Non-pigmented ciliary epithelial cell (primary cell): Measurements from ENCODE around the gene SSBP2.
"Not testable (repeated sequence)": the region's sequence is repeated elsewhere in the genome, so short reads cannot be mapped to it uniquely, and the experiment has no call there.

Experiments used
- DNase-seq: peaks from one replicate; pipeline ENCODE4 v3.0.0-alpha.2; 2010; ENCODE audit warnings: low read depth

The SSBP2 gene

DNA sequence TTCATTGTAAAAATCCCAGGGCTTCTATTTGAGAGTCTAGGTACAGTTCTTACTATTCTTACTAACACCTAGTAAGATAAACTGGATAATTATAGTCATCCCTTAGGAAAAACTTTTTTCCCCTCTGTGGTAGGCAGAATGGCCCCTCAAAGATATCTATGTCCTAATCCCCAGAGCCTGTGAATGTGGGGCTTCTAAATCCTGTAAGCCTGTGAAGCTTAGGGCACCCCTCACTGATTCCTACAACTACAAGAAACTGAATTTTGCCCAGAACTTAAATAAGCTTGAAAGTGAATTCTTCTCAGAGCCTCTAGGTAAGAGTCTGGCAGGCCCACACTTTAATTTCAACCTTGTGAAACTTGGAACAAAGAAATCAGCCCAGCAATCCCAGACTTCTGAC, 226.9 kb downstream of the SSBP2 start:
- no peak for DNase-seq

DNA sequence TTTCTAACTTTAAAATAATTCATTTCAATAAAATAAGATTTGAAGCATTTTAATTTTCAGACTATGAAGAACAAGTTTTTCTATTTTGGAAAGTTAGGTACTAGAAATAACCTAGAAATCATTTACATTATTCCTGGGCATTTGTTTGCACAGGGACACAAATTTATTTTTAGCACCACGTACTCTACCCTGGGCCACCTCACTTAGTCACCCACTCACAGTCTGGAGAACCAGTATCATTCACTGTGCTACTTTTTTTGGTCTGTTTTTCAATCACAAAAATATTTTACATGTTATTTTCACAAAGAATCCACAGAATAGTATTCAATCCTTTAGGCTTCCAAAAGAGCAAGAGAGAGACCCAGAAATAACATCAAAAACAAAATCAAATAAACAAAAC, 228.3 kb downstream of the SSBP2 start:
- DNase-seq: no peak

DNA sequence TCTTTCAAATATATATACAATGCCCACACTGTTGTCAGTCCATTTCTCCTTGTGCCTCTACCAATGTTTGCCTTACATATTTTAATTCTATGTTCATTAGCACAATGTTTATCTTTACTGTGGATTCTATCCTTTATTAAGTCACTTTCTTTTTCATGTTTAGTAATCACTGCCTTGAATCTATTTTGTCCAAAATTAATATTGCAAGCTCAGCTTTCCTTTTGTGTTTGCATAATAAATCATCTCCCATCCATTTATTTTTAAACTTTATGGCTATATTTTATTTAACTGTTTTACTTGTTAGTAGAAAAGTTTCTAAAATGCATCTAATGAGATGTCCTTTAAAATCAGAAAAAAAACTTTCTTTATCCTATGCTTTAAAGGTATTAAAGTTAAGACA, 230.1 kb downstream of the SSBP2 start:
- no peak for DNase-seq

GRCh38 chr5:81519217-81519905, 231.5 kb downstream of the SSBP2 start:
- DNase-seq: no peak

DNA sequence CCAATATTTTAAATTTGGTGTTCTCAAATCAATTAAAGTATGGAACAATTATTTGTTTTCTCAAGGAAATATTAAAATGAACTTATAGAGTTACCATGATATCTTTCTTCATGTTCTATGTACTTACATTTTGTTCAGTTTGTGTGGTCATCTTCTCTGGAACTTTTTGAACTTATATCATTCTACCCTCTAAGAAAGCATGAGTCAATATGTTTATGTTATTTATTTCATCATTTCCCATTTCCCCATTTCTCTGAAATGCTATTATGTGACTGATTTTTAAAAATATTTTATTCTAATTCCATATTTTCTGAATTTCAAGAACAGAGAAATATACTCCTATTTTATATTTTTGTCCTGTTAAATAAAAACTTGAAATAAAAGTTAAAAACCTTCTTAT, 233.4 kb downstream of the SSBP2 start:
- DNase-seq: peak; percentile 11

- no peak for DNase-seq
These were observed 234.8 kb downstream of the SSBP2 start for GRCh38 chr5:81516091-81516490.

- no peak for DNase-seq
These were observed 236.9 kb downstream of the SSBP2 start for GRCh38 chr5:81513982-81514381.

- no peak for DNase-seq
These were observed 237.4 kb downstream of the SSBP2 start for GRCh38 chr5:81513473-81513872.

DNA sequence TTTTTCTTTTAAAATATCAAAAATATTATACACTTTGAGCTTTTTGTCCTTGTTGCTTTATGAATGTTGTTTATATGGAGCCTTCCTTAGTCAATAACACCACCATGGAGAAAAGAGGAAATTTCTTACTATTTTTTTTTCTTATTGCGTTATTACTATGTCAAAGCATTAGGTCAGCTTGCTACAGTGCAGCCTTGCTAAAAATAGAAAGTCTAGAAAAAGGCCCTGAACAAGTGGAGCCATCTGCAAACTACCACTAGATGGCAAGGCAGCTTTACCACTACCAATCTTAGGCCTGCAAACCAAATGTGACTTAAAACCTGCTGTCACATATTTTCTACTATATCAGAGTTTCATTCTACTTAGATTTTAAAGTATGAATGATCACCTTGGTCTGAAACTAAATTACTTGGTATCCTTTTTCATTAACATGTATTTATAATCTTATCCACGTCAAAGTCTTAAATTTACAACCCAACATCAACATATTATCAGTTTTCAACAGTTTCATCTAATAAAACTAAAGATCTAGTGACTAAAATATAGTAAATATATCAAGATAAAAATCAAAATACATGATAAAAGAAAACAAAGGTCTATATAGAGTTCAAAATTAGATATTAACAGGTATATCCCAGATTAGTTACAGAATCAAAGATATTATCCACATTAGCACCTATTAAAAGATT, 243.9 kb downstream of the SSBP2 start:
- peak; percentile 76 for DNase-seq

DNA sequence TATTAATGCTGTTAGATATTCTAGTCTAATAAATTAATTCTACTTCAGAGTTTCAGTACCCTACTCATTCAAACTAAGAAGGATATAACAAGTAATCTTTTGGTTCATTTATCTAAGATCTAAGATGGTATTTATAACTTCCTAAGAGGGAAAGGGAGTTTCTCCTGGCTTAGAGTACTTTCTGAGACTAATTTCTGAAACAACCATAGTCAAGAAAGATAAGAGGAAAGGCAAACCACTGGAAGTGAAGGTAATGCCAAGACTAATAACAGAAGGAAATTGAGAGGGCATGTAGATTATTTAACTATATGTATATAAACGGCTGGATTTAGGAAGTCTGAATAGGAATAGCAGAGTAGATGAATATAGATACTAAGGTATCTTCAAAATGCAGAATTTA, 244.5 kb downstream of the SSBP2 start:
- DNase-seq: no peak

DNA sequence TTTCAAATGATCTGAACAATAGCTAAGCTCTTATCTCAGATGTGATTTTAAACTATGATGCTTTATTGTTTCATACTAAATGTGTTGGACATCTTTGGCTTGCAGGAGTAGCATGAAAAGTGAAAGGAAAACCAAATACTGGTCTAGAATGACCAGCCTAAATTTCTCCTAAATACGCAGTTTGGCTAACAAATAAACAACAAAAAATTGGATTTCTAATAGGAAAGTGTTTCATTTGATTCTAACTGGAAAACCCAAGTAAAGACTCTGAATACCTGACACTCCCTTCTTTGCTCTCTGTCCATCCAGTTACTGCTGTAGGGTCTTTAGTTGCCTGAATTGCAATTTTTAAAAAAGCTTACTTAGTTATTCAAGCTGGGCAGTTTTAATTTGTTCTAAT, 245.2 kb downstream of the SSBP2 start:
- DNase-seq: no peak

GRCh38 chr5:81503602-81504001, 247.3 kb downstream of the SSBP2 start:
- DNase-seq: not testable (repeated sequence)

DNA sequence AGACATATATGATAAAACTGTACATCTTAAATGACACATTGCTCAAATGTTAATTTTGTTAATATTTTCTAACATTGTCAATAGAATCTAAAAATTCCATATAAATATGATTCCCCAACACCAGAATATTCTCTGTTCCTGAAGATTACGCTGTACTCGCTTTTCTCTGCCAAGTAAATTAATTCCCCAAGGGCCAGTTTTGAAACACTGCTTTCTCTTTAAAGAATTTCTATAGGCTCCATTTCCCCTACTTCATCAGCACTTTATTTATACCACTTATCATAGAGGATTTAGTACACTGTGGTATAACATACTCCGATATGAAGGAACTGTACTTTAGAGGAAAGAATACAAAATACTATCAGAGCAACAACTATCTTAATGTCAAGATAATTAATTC, 255.6 kb downstream of the SSBP2 start:
- no peak for DNase-seq

DNA sequence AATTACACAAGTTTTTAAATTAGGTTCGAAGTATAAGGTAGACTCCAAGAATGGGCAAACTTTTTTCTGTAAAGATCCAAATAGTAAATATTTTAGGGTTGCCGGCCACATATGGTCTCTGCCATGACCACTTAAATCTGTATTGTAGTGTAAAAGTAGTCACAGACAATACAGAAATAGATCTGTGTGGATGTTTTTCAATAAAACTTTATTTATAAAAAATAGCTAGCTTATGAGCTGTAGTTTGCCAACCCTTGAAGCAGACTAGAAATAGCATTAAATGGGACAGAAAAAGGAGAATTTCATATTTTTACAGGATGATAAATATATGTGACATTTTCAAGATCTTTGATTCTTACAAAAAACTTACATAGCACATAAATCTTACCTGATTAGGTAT, 262.0 kb downstream of the SSBP2 start:
- DNase-seq: no peak

DNA sequence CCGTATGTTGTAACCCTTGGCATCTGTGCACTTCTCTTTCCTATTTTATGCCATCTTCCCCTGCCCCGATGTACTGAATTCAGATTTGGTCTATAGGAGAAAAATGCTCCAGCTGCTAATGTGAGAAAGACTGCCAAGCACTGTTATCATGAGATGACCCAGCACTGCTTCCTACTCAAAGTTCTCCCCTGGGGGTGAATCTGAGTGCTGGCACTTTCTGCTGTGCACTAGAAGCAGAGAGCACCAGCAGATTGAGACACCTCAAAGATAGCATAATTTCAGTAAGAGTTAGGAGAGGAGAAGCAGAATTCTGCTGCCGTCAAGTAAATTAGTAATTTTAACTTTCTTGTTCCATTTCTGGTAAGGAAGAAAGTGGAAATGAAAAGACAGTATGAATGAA, 264.2 kb downstream of the SSBP2 start:
- no peak for DNase-seq

DNA sequence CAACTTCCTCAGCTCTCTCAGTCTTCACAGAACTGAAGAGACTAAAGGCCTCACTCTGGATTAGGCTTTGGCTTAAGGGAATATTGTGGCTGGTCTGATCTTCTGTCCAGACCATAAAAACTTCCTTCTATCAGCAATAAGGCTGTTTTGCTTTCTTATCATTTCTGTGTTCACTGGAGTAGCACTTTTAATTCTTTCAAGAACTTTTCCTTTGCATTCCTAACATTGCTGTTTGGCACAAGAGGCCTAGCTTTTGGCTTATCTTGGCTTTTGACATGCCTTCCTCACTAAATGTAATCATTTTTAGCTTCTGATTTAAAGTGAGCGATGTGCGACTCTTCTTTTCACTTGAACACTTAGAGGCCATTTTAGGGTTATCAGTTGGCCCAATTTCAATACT, 268.3 kb downstream of the SSBP2 start:
- no peak for DNase-seq

GRCh38 chr5:81473395-81473794, 277.5 kb downstream of the SSBP2 start:
- DNase-seq: not testable (repeated sequence)

- DNase-seq: no peak
These were observed 281.2 kb downstream of the SSBP2 start for GRCh38 chr5:81469676-81470075.

- no peak for DNase-seq
These were observed 300.0 kb downstream of the SSBP2 start for GRCh38 chr5:81450940-81451339.

DNA sequence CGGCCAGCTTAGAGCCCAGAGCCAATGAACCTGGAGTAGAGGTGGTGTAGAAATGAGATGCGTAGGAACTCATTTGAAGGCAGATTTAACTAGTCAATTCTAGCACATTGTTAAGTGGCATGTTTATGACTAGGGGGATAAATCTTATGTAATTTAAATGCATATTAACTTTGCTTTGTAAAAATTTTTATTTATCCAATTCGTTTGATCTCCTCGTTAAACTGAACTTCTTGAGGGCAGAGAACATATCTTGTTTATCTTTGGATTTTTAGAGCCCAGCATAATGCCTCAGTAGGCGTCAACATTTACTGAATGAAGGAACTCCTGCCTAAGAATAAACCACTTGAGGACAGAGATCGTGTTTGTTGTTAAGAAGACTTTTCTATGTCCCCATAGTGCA, 315.9 kb downstream of the SSBP2 start:
- no peak for DNase-seq

- no peak for DNase-seq
These were observed 320.9 kb downstream of the SSBP2 start for GRCh38 chr5:81429985-81430384.

DNA sequence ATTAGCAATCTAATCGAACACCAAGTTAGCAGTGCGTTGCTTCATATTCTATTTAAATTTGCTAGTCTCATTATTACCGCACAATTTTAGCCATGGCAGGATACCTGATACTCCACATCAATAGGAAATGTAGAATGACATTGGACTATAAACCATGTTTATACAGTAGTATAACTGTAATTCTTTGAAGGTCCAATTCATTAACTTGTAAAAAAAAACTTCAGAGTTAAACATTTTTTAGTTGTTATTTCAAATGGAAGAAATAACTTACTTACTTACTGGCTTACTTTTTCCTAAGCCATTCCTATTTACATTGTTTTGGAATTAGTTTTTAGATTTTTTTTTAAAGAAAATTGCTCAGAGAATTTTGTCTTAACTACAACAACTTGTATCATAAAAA, 321.5 kb downstream of the SSBP2 start:
- DNase-seq: no peak

- DNase-seq: no peak
These were observed 322.0 kb downstream of the SSBP2 start for GRCh38 chr5:81428861-81429260.

GRCh38 chr5:81428446-81428845, 322.5 kb downstream of the SSBP2 start:
- no peak for DNase-seq
